IMR-90 (cell line): ENCODE measurements around the gene TMPRSS5. TPM values are rescaled to one million over a fixed set of nuclear protein-coding genes. Genes with fewer than 3 reads are reported as not detected.

Experiments used
- ATAC-seq: fragments of 200-7000 bp; cut with Tn5 transposase; 2 replicates; pipeline ENCODE4 v1.9.1; 2020; ENCODE audit warnings: low read depth, mild to moderate bottlenecking, moderate library complexity
- BruUV-seq: library from RNA; stranded (reverse); fragments of 400-500 nt; replicated peaks from 2 replicates; lab custom pipeline; 2021; lab: Mats Ljungman, UMichigan
- CTCF ChIA-PET: fragments of 300-600 bp; formaldehyde crosslinking; extraction: SDS; loops from one replicate; lab custom pipeline; 2021; ENCODE audit warnings: antibody characterized with exemption; lab: Yijun Ruan, JAX
- POLR2A ChIA-PET: fragments of 300-600 bp; sonication (Branson Sonifier 250); formaldehyde crosslinking; loops from one replicate; lab custom pipeline; 2022; ENCODE audit warnings: antibody characterized with exemption; ENCODE audit not compliant: unreplicated experiment; lab: Charles Lee
- DNase-seq: peaks from one replicate; pipeline ENCODE4 v3.0.0; 2013
- H2AFZ ChIP-seq: replicated peaks from 2 replicates; pipeline ENCODE3; 2013; ENCODE audit warnings: low read length, mild to moderate bottlenecking; ENCODE audit not compliant: poor library complexity
- H2AK5ac ChIP-seq: 2 replicates; pipeline ENCODE4 v1.6.1; 2013; ENCODE audit warnings: low read depth, low read length, inconsistent platforms
- H2AK9ac ChIP-seq: replicated peaks from 2 replicates; pipeline ENCODE3; 2013; ENCODE audit warnings: mild to moderate bottlenecking, low read depth, low read length, moderate library complexity; ENCODE audit not compliant: poor library complexity
- H2BK120ac ChIP-seq: 2 replicates; pipeline ENCODE4 v1.6.1; 2013; ENCODE audit warnings: low read depth, low read length, inconsistent platforms
- H2BK15ac ChIP-seq: 3 replicates; pipeline ENCODE4 v1.6.1; 2013; ENCODE audit warnings: low read depth, low read length, inconsistent platforms
- H2BK20ac ChIP-seq: 2 replicates; pipeline ENCODE4 v1.6.1; 2013; ENCODE audit warnings: low read depth, mild to moderate bottlenecking, inconsistent platforms, low read length, moderate library complexity
- H2BK5ac ChIP-seq: 2 replicates; pipeline ENCODE4 v1.6.1; 2013; ENCODE audit warnings: mild to moderate bottlenecking, low read depth, low read length, inconsistent platforms; ENCODE audit not compliant: poor library complexity, severe bottlenecking
- H3K14ac ChIP-seq: replicated peaks from 2 replicates; pipeline ENCODE4 v1.6.1; 2013; ENCODE audit warnings: low read depth, low read length, inconsistent platforms
- H3K18ac ChIP-seq: 2 replicates; pipeline ENCODE4 v1.6.1; 2013; ENCODE audit warnings: low read depth, low read length, control low read depth
- H3K23ac ChIP-seq: 2 replicates; pipeline ENCODE4 v1.6.1; 2013; ENCODE audit warnings: low read depth, low read length, inconsistent platforms
- H3K27ac ChIP-seq: 2 replicates; pipeline ENCODE4 v1.5.1; 2013; ENCODE audit warnings: mild to moderate bottlenecking, control low read depth, low read length; ENCODE audit not compliant: insufficient read depth
- H3K27me3 ChIP-seq: 2 replicates; pipeline ENCODE4 v1.6.1; 2013; ENCODE audit warnings: low read length; ENCODE audit not compliant: control insufficient read depth, insufficient read depth
- H3K36me3 ChIP-seq: 2 replicates; pipeline ENCODE4 v1.6.1; 2013; ENCODE audit warnings: low read length, mixed read lengths; ENCODE audit not compliant: control insufficient read depth, insufficient read depth
- H3K4ac ChIP-seq: 2 replicates; pipeline ENCODE4 v1.6.1; 2013; ENCODE audit warnings: low read depth, low read length, inconsistent platforms
- H3K4me1 ChIP-seq: 2 replicates; pipeline ENCODE4 v1.6.1; 2013; ENCODE audit warnings: low read length, mixed read lengths; ENCODE audit not compliant: control insufficient read depth, insufficient read depth
- H3K4me2 ChIP-seq: 2 replicates; pipeline ENCODE4 v1.6.1; 2013; ENCODE audit warnings: low read depth, mild to moderate bottlenecking, control low read depth, low read length, moderate library complexity
- H3K4me3 ChIP-seq: 2 replicates; pipeline ENCODE4 v1.5.1; 2013; ENCODE audit warnings: low read depth, mild to moderate bottlenecking, control low read depth, low read length, moderate library complexity; ENCODE audit not compliant: insufficient read depth
- H3K56ac ChIP-seq: 2 replicates; pipeline ENCODE4 v1.6.1; 2013; ENCODE audit warnings: low read length, inconsistent platforms; ENCODE audit not compliant: insufficient read depth; ENCODE audit errors: extremely low read depth
- H3K79me1 ChIP-seq, 2 experiments: 2 replicates each; pipeline ENCODE4 v1.6.1; 2013; ENCODE audit warnings: low read length in 2 of 2, inconsistent platforms in 1 of 2, low read depth in 1 of 2
- H3K9ac ChIP-seq: 2 replicates; pipeline ENCODE4 v1.6.1; 2013; ENCODE audit warnings: low read depth, low read length, control low read depth
- H3K9me1 ChIP-seq: 2 replicates; pipeline ENCODE4 v1.6.1; 2013; ENCODE audit warnings: low read length, inconsistent platforms; ENCODE audit not compliant: insufficient read depth
- H3K9me3 ChIP-seq: 2 replicates; pipeline ENCODE4 v1.6.1; 2013; ENCODE audit warnings: low read length; ENCODE audit not compliant: control insufficient read depth, insufficient read depth
- H4K20me1 ChIP-seq: 2 replicates; pipeline ENCODE4 v1.6.1; 2013; ENCODE audit warnings: low read length, inconsistent platforms; ENCODE audit not compliant: insufficient read depth
- H4K5ac ChIP-seq: 2 replicates; pipeline ENCODE4 v1.6.1; 2013; ENCODE audit warnings: mild to moderate bottlenecking, low read depth, low read length, control low read depth
- H4K8ac ChIP-seq, 2 experiments: 2 replicates each; pipeline ENCODE4 v1.6.1; 2013; ENCODE audit warnings: low read depth in 2 of 2, low read length in 2 of 2, control low read depth in 1 of 2, inconsistent platforms in 1 of 2
- H4K91ac ChIP-seq: 2 replicates; pipeline ENCODE4 v1.6.1; 2013; ENCODE audit warnings: low read depth, low read length, inconsistent platforms; ENCODE audit not compliant: insufficient read depth
- BHLHE40 ChIP-seq: fragments of 150-350 bp; IDR thresholded peaks from 2 replicates; pipeline ENCODE4 v1.6.1; 2016; ENCODE audit warnings: mild to moderate bottlenecking, low read depth, low read length
- CEBPB ChIP-seq: IDR thresholded peaks from 2 replicates; pipeline ENCODE4 v1.6.1; 2012; ENCODE audit warnings: low read depth, low read length, improper control_type of control experiment
- CHD1 ChIP-seq: IDR thresholded peaks from 2 replicates; pipeline ENCODE4 v1.6.1; 2012; ENCODE audit warnings: low read depth, low read length, improper control_type of control experiment
- FOS ChIP-seq: fragments of 150-350 bp; IDR thresholded peaks from 2 replicates; pipeline ENCODE4 v1.6.1; 2016; ENCODE audit warnings: low read depth, low read length
- MAFK ChIP-seq: IDR thresholded peaks from 2 replicates; pipeline ENCODE4 v1.6.1; 2012; ENCODE audit warnings: low read depth, low read length, improper control_type of control experiment
- MAZ ChIP-seq: IDR thresholded peaks from 2 replicates; pipeline ENCODE4 v1.6.1; 2012; ENCODE audit warnings: low read depth, mild to moderate bottlenecking, low read length, improper control_type of control experiment, moderate library complexity, borderline replicate concordance
- MXI1 ChIP-seq: IDR thresholded peaks from 2 replicates; pipeline ENCODE4 v1.6.1; 2012; ENCODE audit warnings: low read depth, mild to moderate bottlenecking, low read length, moderate library complexity, borderline replicate concordance
- NFE2L2 ChIP-seq: fragments of 150-350 bp; IDR thresholded peaks from 2 replicates; pipeline ENCODE4 v1.6.1; 2016; ENCODE audit warnings: low read depth, mild to moderate bottlenecking, low read length
- POLR2A ChIP-seq: IDR thresholded peaks from 2 replicates; pipeline ENCODE4 v1.6.1; 2012; ENCODE audit warnings: mild to moderate bottlenecking, low read depth, low read length
- RAD21 ChIP-seq: IDR thresholded peaks from 2 replicates; pipeline ENCODE4 v1.6.1; 2012; ENCODE audit warnings: low read length, improper control_type of control experiment
- RCOR1 ChIP-seq: IDR thresholded peaks from 2 replicates; pipeline ENCODE4 v1.6.1; 2012; ENCODE audit warnings: mild to moderate bottlenecking, low read length, improper control_type of control experiment; ENCODE audit not compliant: insufficient replicate concordance
- RFX5 ChIP-seq: IDR thresholded peaks from 2 replicates; pipeline ENCODE4 v1.8.0; 2012; ENCODE audit warnings: low read depth, mild to moderate bottlenecking, low read length, moderate library complexity
- SMC3 ChIP-seq: fragments of 150-350 bp; IDR thresholded peaks from 2 replicates; pipeline ENCODE4 v1.6.1; 2016; ENCODE audit warnings: low read depth, mild to moderate bottlenecking, antibody characterized with exemption, low read length, moderate library complexity
- WGBS, 2 experiments: methylation state at CpG; one replicate each; pipeline versions ENCODE4 v1.1.5 to v1.1.7; 2013; ENCODE audit warnings: missing lambda C conversion rate in 2 of 2; ENCODE audit not compliant: insufficient read length in 1 of 2; ENCODE audit errors: extremely low coverage in 2 of 2; 5-methylcytosine and 5-hydroxymethylcytosine counted together
- dilution Hi-C: fragments of 300-500 bp; cut with HindIII; formaldehyde crosslinking; loops from one replicate; pipeline ENCODE4 v1.14.3; 2018; ENCODE audit warnings: low sequenced_read_pairs; ENCODE audit not compliant: unreplicated experiment
- in situ Hi-C: fragments of 300-500 bp; cut with MboI; formaldehyde crosslinking; loops from 3 replicates; pipeline ENCODE4 v1.14.3; 2019; ENCODE audit warnings: low sequenced_read_pairs, inconsistent platforms, mixed read lengths
- intact Hi-C: fragments of 100-400 bp; cut with micrococcal nuclease; formaldehyde crosslinking; loops from 2 replicates; pipeline ENCODE4 v1.10.0; 2022
- polyA plus RNA-seq, 3 experiments: library from polyadenylated mRNA; depleted of rRNA; stranded (reverse); fragments of >200 nt; gene quantifications; 2 replicates each; pipeline ENCODE4 v1.2.3, GENCODE V29; 2012; ENCODE audit warnings: low replicate concordance in 1 of 3
- total RNA-seq: library from RNA; depleted of rRNA; stranded (reverse); fragments of >200 nt; gene quantifications from 2 replicates; pipeline ENCODE4 v1.2.3, GENCODE V29; 2012
- TF ChIP-seq, protein P1 (sequence below): fragments of 150-350 bp; IDR thresholded peaks from 2 replicates; pipeline ENCODE4 v1.6.1; 2016; ENCODE audit warnings: low read depth, mild to moderate bottlenecking, low read length, moderate library complexity, borderline replicate concordance
- TF ChIP-seq, protein P2 (sequence below): conservative IDR thresholded peaks from 2 replicates; pipeline ENCODE4 v1.5.1; 2012; ENCODE audit warnings: mild to moderate bottlenecking, low read depth, low read length, improper control_type of control experiment
- TF ChIP-seq, protein P3 (sequence below): fragments of 150-350 bp; IDR thresholded peaks from 2 replicates; pipeline ENCODE4 v1.6.1; 2017; ENCODE audit warnings: mild to moderate bottlenecking, antibody characterized with exemption, low read length, low read depth

The TMPRSS5 gene
- total and polyA plus RNA-seq, 2 of the 4 experiments (the other 2 are of a cell fraction) = under 0.01 to 0.24 TPM

DNA sequence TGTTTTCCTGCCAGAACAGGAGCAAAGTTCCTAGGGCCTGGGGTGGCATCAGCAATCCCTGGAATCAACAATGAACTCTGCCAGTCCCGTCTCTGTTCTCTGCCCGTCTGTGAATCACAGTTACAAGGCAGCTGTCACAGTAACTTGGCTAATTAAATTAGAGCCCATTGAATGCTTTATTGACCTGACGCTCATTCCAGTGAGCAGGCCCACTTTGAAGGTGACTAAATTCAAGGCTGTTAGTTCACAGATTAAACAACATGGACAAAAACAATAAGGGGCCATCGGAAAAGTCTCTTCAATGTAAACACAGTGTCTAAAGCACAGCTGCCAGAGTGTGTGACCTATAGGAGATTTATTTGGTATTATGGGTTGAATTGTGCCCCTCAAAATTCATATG lies 17.7 kb upstream of the TMPRSS5 start:
- Histone ChIP-seq H2BK5ac (no peak overlapping the region), H2BK15ac (no peak overlapping the region), H4K5ac (no peak overlapping the region), H2AFZ (no peak overlapping the region), H2AK9ac (no peak overlapping the region), H2AK5ac (no peak overlapping the region), H4K20me1 (no peaks in the 10 kb centered on the region), H3K4me3 (no peak overlapping the region), H3K14ac (no peak overlapping the region), H3K79me1 (no peaks in the 10 kb centered on the region), H3K4me1 (no peaks in the 10 kb centered on the region), H3K36me3 (no peaks in the 10 kb centered on the region), H4K91ac (no peak overlapping the region), H3K4me2 (no peak overlapping the region), H3K18ac (no peak overlapping the region), H3K56ac (no peak overlapping the region), H3K27me3 (no peaks in the 10 kb centered on the region), H3K4ac (no peak overlapping the region), H3K27ac (no peak overlapping the region), H3K9me1 (peaks cover 3% of the 10 kb centered on the region; the same call in 1 of the 2 replicates), H3K9me3 (no peaks in the 10 kb centered on the region), H3K23ac (no peak overlapping the region), H4K8ac (no peak overlapping the region), H3K9ac (no peak overlapping the region), H2BK20ac (no peak overlapping the region), H2BK120ac (no peak overlapping the region)
- no CpG with 5 or more reads among the region's 4 CpGs for WGBS, 2 experiments
- dilution Hi-C loops = no loop called here
- CTCF ChIA-PET = no interaction called here
- BruUV-seq = no TSS peak
- intact Hi-C loops = loop anchor here (5.0 kb wide), 1 partner anchor 181 kb away; no protein-coding TSS in a partner anchor
- DNase-seq (no peak), ATAC-seq (no peak)
- POLR2A ChIA-PET = no interaction called here
- in situ Hi-C loops = no loop called here
- no peak for TF ChIP-seq FOS
- TF ChIP-seq RFX5 = no peak
- no peak for TF ChIP-seq CHD1
- no peak for TF ChIP-seq NFE2L2
- TF ChIP-seq POLR2A = no peak
- TF ChIP-seq, protein P1, sequence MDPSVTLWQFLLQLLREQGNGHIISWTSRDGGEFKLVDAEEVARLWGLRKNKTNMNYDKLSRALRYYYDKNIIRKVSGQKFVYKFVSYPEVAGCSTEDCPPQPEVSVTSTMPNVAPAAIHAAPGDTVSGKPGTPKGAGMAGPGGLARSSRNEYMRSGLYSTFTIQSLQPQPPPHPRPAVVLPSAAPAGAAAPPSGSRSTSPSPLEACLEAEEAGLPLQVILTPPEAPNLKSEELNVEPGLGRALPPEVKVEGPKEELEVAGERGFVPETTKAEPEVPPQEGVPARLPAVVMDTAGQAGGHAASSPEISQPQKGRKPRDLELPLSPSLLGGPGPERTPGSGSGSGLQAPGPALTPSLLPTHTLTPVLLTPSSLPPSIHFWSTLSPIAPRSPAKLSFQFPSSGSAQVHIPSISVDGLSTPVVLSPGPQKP = no peak
- TF ChIP-seq MAFK = no peak
- TF ChIP-seq, protein P2, sequence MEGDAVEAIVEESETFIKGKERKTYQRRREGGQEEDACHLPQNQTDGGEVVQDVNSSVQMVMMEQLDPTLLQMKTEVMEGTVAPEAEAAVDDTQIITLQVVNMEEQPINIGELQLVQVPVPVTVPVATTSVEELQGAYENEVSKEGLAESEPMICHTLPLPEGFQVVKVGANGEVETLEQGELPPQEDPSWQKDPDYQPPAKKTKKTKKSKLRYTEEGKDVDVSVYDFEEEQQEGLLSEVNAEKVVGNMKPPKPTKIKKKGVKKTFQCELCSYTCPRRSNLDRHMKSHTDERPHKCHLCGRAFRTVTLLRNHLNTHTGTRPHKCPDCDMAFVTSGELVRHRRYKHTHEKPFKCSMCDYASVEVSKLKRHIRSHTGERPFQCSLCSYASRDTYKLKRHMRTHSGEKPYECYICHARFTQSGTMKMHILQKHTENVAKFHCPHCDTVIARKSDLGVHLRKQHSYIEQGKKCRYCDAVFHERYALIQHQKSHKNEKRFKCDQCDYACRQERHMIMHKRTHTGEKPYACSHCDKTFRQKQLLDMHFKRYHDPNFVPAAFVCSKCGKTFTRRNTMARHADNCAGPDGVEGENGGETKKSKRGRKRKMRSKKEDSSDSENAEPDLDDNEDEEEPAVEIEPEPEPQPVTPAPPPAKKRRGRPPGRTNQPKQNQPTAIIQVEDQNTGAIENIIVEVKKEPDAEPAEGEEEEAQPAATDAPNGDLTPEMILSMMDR = no peak
- TF ChIP-seq MXI1 = no peak
- TF ChIP-seq RAD21 = no peak
- TF ChIP-seq RCOR1 = no peak
- TF ChIP-seq, protein P3, sequence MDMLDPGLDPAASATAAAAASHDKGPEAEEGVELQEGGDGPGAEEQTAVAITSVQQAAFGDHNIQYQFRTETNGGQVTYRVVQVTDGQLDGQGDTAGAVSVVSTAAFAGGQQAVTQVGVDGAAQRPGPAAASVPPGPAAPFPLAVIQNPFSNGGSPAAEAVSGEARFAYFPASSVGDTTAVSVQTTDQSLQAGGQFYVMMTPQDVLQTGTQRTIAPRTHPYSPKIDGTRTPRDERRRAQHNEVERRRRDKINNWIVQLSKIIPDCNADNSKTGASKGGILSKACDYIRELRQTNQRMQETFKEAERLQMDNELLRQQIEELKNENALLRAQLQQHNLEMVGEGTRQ = no peak
- TF ChIP-seq CEBPB = no peak
- no peak for TF ChIP-seq BHLHE40
- no peak for TF ChIP-seq MAZ
- TF ChIP-seq SMC3 = no peak
